ENCODE data around the gene DUS1L.

The DUS1L gene

DNA sequence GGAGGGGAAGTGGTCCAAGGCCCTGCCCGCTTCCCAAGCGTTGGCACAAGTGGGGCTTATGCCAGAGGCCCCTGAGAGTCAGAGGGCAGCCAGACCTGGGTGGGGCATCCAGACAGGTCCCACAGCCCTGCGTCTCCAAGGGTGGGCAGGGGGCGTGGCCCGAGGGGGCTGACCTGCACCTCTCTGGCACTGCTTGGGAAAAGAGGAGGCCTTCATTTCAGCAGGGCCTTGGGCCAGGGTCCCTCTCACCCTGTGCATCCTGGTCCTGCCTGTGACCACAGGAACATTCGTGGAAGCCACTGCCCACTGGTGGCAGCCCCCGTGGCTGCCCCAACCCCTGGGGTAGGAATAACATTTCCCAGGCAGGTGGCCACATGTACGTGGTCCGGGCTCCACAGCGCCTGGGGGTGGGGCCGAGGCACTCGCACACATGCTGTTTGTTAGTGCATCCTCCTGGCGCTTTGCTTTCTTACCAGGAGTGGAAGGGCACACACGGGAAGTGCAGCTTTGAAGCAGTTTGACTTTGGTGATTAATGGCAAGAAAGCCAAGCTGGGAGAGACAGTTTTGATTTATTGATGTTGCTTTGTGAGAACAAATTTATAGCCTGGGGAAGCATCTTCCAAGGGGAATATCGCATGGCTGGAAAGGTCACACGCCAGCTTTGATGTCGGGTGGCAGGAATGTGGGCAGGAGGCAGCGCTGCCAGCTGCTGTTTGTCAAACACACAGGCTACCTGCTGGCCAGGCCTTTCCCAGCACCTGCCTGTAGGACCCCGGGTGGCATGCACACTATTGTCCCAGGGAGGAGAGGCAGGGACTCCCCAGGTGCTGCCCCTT, 47.2 kb downstream of the DUS1L start:
- H3K27me3 ChIP-seq (ENCODE audit: insufficient read depth, poor library complexity, severe bottlenecking), result no peaks in the 10 kb centered on the region
- no peak overlapping the region for H3K27ac ChIP-seq (ENCODE audit: poor library complexity, severe bottlenecking)
- H3K4me1 ChIP-seq (ENCODE audit: insufficient read depth, poor library complexity, severe bottlenecking), result no peaks in the 10 kb centered on the region
- no peak overlapping the region for H3K4me3 ChIP-seq (ENCODE audit: severe bottlenecking)
- DNase-seq (ENCODE audit: low spot score) (no peak), ATAC-seq (ENCODE audit: low read depth) (no peak)
- 0 out of 2 replicates have a peak, but pooled peaks cover 9% of the 10 kb centered on the region for H3K36me3 ChIP-seq (ENCODE audit: low read depth)
- TF ChIP-seq, protein P1, sequence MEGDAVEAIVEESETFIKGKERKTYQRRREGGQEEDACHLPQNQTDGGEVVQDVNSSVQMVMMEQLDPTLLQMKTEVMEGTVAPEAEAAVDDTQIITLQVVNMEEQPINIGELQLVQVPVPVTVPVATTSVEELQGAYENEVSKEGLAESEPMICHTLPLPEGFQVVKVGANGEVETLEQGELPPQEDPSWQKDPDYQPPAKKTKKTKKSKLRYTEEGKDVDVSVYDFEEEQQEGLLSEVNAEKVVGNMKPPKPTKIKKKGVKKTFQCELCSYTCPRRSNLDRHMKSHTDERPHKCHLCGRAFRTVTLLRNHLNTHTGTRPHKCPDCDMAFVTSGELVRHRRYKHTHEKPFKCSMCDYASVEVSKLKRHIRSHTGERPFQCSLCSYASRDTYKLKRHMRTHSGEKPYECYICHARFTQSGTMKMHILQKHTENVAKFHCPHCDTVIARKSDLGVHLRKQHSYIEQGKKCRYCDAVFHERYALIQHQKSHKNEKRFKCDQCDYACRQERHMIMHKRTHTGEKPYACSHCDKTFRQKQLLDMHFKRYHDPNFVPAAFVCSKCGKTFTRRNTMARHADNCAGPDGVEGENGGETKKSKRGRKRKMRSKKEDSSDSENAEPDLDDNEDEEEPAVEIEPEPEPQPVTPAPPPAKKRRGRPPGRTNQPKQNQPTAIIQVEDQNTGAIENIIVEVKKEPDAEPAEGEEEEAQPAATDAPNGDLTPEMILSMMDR (IDR thresholded peaks at IDR 0.05; ENCODE audit: poor library complexity, severe bottlenecking), result no peak
- no peaks in the 10 kb centered on the region for H3K9me3 ChIP-seq (ENCODE audit: severe bottlenecking)

DNA sequence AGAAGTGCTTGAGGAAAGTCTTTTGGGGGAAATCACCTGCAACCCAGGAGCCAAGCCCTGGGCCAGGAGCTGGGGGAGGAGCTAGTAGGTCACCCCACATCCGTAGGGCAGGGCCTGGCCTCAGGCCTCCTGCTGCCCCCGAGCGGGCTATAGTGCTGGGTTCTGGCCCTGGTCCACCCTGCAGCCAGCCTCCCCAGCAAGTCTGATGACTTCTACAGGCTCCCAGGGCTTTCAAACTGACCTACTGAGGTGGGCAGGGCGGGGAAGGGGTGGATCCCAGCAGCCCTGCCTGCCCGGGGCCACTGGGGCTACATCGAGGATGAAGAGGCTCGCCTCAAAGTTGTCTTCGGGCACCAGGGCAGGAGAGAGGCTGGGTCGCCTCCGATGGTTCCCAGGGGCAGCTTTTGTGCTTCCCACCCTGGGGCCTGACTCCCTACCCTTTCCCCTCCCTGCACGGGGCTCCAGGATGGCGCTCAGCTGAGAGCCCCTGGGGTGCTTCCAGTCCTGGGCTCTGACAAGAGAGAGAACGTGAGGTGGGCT, 47.9 kb downstream of the DUS1L start:
- no peak overlapping the region for H3K27ac ChIP-seq (ENCODE audit: poor library complexity, severe bottlenecking)
- H3K4me1 ChIP-seq (ENCODE audit: insufficient read depth, poor library complexity, severe bottlenecking), result no peaks in the 10 kb centered on the region
- no peaks in the 10 kb centered on the region for H3K27me3 ChIP-seq (ENCODE audit: insufficient read depth, poor library complexity, severe bottlenecking)
- H3K36me3 ChIP-seq (ENCODE audit: low read depth), result 0 out of 2 replicates have a peak, but pooled peaks cover 9% of the 10 kb centered on the region
- ATAC-seq (ENCODE audit: low read depth) (no peak), DNase-seq (ENCODE audit: low spot score) (no peak)
- TF ChIP-seq, protein P1 (IDR thresholded peaks at IDR 0.05; ENCODE audit: poor library complexity, severe bottlenecking), result no peak
- H3K9me3 ChIP-seq (ENCODE audit: severe bottlenecking), result no peaks in the 10 kb centered on the region
- no peak overlapping the region for H3K4me3 ChIP-seq (ENCODE audit: severe bottlenecking)

DNA sequence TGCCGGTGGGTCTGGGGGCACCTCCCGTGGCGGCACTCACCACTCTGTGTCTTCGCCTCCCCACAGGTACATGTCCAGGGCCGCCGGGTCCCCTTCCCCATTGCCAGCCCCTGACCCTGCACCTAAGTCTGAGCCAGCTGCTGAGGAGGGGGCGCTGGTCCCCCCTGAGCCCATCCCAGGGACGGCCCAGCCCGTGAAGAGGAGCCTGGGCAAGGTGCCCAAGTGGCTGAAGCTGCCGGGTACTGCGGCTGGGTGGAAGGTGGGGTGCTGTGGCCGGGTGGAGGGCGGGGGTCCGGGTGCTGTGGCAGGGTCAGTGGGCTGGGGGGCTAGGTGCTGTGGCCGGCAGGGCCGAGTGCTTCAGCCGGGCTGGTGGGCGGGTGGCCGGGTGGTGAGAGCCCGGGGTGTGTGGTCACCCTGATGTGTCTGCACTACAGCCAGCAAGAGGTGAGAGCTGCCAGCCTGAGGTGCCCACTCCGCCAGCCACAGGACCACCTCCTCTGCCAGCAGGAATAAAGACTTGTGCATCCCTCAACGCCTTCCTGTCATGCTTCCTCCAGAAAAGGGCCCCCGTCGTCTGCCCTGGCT, 48.6 kb downstream of the DUS1L start:
- TF ChIP-seq, protein P1 (IDR thresholded peaks at IDR 0.05; ENCODE audit: poor library complexity, severe bottlenecking), result no peak
- Histone ChIP-seq H3K36me3 (ENCODE audit: low read depth) (0 out of 2 replicates have a peak, but pooled peaks cover 9% of the 10 kb centered on the region), H3K4me3 (ENCODE audit: severe bottlenecking) (no peak overlapping the region), H3K27ac (ENCODE audit: poor library complexity, severe bottlenecking) (no peak overlapping the region), H3K9me3 (ENCODE audit: severe bottlenecking) (no peaks in the 10 kb centered on the region), H3K4me1 (ENCODE audit: insufficient read depth, poor library complexity, severe bottlenecking) (no peaks in the 10 kb centered on the region), H3K27me3 (ENCODE audit: insufficient read depth, poor library complexity, severe bottlenecking) (no peaks in the 10 kb centered on the region)
- no peak for DNase-seq (ENCODE audit: low spot score)
- no peak for ATAC-seq (ENCODE audit: low read depth)

DNA sequence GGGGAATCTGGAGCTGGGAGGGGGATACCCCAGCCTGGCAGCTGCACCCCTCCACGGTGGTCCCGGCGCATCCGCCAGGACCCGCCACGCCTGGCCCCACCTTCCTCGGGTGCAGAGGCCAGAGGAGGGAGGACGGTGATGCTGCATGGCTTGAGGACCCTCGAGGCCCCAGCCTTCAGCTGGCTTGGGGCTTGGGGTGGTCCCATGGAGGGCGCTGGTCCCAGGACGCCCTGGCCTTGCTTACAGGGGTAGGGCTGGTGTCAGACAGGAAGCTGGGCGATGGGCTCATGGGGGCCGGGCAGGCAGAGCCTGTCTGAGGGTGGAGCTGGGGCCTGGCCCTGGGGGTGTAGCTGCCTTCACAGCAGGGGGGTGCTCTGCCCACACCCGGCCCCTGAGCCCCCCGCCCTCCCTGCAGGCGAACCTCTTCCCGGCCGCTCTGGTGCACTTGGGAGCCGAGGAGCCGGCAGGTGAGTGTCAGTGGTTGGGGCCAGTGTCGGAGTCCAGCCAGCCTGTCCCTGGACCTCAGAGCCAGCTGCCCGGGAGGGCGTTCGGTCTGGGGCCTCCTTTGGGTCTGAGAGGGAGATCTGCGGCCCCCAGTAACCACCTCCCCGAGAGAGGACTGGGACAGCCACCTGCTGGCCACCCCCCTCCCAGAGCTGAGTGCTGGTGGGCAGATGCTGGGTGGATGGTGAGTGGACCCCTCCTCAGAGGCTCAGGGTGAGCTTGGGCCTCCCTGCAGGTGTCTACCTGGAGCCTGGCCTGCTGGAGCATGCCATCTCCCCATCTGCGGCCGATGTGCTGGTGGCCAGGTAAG, 49.3 kb downstream of the DUS1L start:
- Histone ChIP-seq H3K27me3 (ENCODE audit: insufficient read depth, poor library complexity, severe bottlenecking) (no peaks in the 10 kb centered on the region), H3K36me3 (ENCODE audit: low read depth) (0 out of 2 replicates have a peak, but pooled peaks cover 9% of the 10 kb centered on the region), H3K4me3 (ENCODE audit: severe bottlenecking) (no peak overlapping the region), H3K9me3 (ENCODE audit: severe bottlenecking) (no peaks in the 10 kb centered on the region), H3K27ac (ENCODE audit: poor library complexity, severe bottlenecking) (no peak overlapping the region), H3K4me1 (ENCODE audit: insufficient read depth, poor library complexity, severe bottlenecking) (no peaks in the 10 kb centered on the region)
- TF ChIP-seq, protein P1 (IDR thresholded peaks at IDR 0.05; ENCODE audit: poor library complexity, severe bottlenecking), result no peak
- ATAC-seq (ENCODE audit: low read depth), result no peak
- no peak for DNase-seq (ENCODE audit: low spot score)
